Mesenchymal stem cell (in vitro differentiated cells and primary cell): Measurements from ENCODE around the gene CTDSP2.

ENCODE experiments used
- DNase-seq: peaks from one replicate; pipeline ENCODE4 v3.0.0-alpha.2; 2013
- H2AFZ ChIP-seq: one replicate; pipeline ENCODE4 v1.6.1; 2013; ENCODE audit warnings: low read depth, mild to moderate bottlenecking, control low read depth, inconsistent platforms, low read length, moderate library complexity
- H2AK5ac ChIP-seq: 2 replicates; pipeline ENCODE4 v1.6.1; 2013; ENCODE audit warnings: low read length, moderate library complexity, mild to moderate bottlenecking, inconsistent platforms; ENCODE audit not compliant: severe bottlenecking
- H2BK120ac ChIP-seq: one replicate; pipeline ENCODE4 v1.6.1; 2013; ENCODE audit warnings: low read depth, mild to moderate bottlenecking, inconsistent platforms, low read length, moderate library complexity
- H2BK12ac ChIP-seq, 2 experiments: one replicate each; pipeline ENCODE4 v1.6.1; 2013; ENCODE audit warnings: inconsistent platforms in 2 of 2, low read length in 2 of 2, mild to moderate bottlenecking in 2 of 2, moderate library complexity in 2 of 2, control low read depth in 1 of 2
- H2BK15ac ChIP-seq: one replicate; pipeline ENCODE4 v1.6.1; 2013; ENCODE audit warnings: mild to moderate bottlenecking, low read depth, inconsistent platforms; ENCODE audit not compliant: poor library complexity, severe bottlenecking
- H2BK5ac ChIP-seq: 2 replicates; pipeline ENCODE4 v1.6.1; 2013; ENCODE audit warnings: low read depth, mild to moderate bottlenecking, low read length, control low read depth, inconsistent platforms; ENCODE audit not compliant: poor library complexity, severe bottlenecking
- H3K14ac ChIP-seq, 2 experiments: one replicate each; pipeline ENCODE4 v1.6.1; 2013; ENCODE audit warnings: inconsistent platforms in 2 of 2, low read length in 2 of 2, control low read depth in 1 of 2, mild to moderate bottlenecking in 1 of 2, moderate library complexity in 1 of 2
- H3K18ac ChIP-seq, 2 experiments: one replicate each; pipeline ENCODE4 v1.6.1; 2013; ENCODE audit warnings: inconsistent platforms in 2 of 2, low read length in 2 of 2, control low read depth in 1 of 2, low read depth in 1 of 2, mild to moderate bottlenecking in 1 of 2
- H3K23ac ChIP-seq, 2 experiments: one replicate each; pipeline ENCODE4 v1.6.1; 2013; ENCODE audit warnings: inconsistent platforms in 2 of 2, low read length in 2 of 2, mild to moderate bottlenecking in 2 of 2, moderate library complexity in 2 of 2, control low read depth in 1 of 2
- H3K27ac ChIP-seq: 2 replicates; pipeline ENCODE4 v1.5.1; 2013; ENCODE audit warnings: mild to moderate bottlenecking, moderate library complexity, low read length, control low read depth, inconsistent platforms; ENCODE audit not compliant: poor library complexity, severe bottlenecking
- H3K27me3 ChIP-seq, 2 experiments: 2 replicates each; pipeline versions ENCODE4 v1.6.1 to v1.7.0; 2013; ENCODE audit warnings: low read length in 2 of 2, mild to moderate bottlenecking in 2 of 2, moderate library complexity in 2 of 2, control low read depth in 1 of 2, inconsistent platforms in 1 of 2; ENCODE audit not compliant: control insufficient read depth in 1 of 2, insufficient read depth in 1 of 2
- H3K36me3 ChIP-seq, 2 experiments: 2 replicates each; pipeline versions ENCODE4 v1.6.1 to v1.7.0; 2013; ENCODE audit warnings: low read length in 2 of 2, control low read depth in 1 of 2, inconsistent platforms in 1 of 2, low read depth in 1 of 2, mild to moderate bottlenecking in 1 of 2; ENCODE audit not compliant: insufficient read depth in 2 of 2, control insufficient read depth in 1 of 2
- H3K4ac ChIP-seq, 2 experiments: one replicate each; pipeline ENCODE4 v1.6.1; 2013; ENCODE audit warnings: inconsistent platforms in 2 of 2, low read length in 2 of 2, mild to moderate bottlenecking in 2 of 2, moderate library complexity in 2 of 2, control low read depth in 1 of 2, low read depth in 1 of 2
- H3K4me1 ChIP-seq: 2 replicates; pipeline ENCODE4 v1.6.1; 2013; ENCODE audit warnings: low read depth, low read length, control low read depth; ENCODE audit not compliant: control insufficient read depth, insufficient read depth
- H3K4me2 ChIP-seq: 2 replicates; pipeline ENCODE4 v1.6.1; 2013; ENCODE audit warnings: low read length, mild to moderate bottlenecking, inconsistent platforms; ENCODE audit not compliant: poor library complexity, severe bottlenecking
- H3K4me3 ChIP-seq, 2 experiments: 2 replicates each; pipeline versions ENCODE4 v1.5.1 to v1.7.0; 2013; ENCODE audit warnings: low read length in 2 of 2, mild to moderate bottlenecking in 2 of 2, control low read depth in 1 of 2, low read depth in 1 of 2; ENCODE audit not compliant: insufficient read depth in 1 of 2
- H3K79me1 ChIP-seq: replicated peaks from 2 replicates; pipeline ENCODE4 v1.6.1; 2013; ENCODE audit warnings: mild to moderate bottlenecking, control low read depth, low read length, inconsistent platforms; ENCODE audit not compliant: poor library complexity, severe bottlenecking
- H3K9ac ChIP-seq: 2 replicates; pipeline ENCODE4 v1.7.0; 2013; ENCODE audit warnings: mild to moderate bottlenecking, low read length, moderate library complexity
- H3K9me3 ChIP-seq: 2 replicates; pipeline ENCODE4 v1.7.0; 2013; ENCODE audit warnings: mild to moderate bottlenecking, low read length; ENCODE audit not compliant: control insufficient read depth
- H4K8ac ChIP-seq: one replicate; pipeline ENCODE4 v1.6.1; 2013; ENCODE audit warnings: inconsistent platforms, mild to moderate bottlenecking, low read length, moderate library complexity
- H4K91ac ChIP-seq: one replicate; pipeline ENCODE4 v1.6.1; 2013; ENCODE audit warnings: mild to moderate bottlenecking, low read length, inconsistent platforms
- WGBS: methylation state at CpG from one replicate; pipeline ENCODE4 v1.1.7; 2013; ENCODE audit warnings: mixed read lengths; 5-methylcytosine and 5-hydroxymethylcytosine counted together

CTDSP2 gene

DNA sequence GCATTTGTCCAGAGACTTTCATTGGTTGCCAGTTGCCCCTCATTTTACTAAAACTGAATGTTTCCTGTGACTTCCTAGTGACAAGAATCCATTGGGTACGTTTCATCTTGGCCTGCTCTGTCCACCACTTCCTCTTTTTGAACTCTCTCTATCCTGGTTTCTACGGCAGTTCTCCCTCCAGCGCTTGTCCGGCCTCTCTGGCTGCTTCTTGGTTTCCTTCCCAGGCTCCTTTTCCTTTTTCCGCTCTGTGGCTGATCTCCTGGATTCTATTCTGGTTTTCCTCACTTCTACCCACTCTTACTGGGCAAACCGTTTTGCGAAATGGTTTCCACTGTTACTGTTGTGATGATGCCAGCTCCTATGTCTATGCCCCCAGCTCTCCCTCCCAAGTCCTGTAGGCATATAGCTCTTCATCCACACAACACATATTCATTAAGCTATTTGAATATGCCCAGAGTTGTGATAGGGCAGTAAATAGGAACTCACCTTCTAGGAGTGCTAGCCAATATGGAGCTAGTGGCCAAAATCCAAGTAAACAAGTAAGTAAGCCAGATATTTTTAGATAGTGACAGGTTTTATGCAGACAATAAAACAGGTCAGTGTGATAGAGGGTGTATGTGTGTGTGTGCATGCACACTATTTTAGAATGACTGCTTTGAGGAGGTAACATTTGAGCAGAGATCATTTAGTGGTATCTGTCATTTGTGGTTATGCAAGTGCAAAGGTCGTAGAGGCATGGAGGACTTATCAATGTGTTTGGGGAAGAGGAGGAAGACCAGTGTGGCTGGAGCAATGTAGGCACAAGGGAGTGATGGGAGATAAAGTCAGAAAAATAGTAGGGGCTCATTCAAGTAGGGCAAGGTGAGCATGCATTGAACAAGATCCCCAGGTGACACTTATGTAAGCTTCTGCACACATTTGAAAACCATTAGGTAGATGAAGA, 27.9 kb upstream of the CTDSP2 start:
- H4K91ac ChIP-seq, result peak overlapping the region; percentile 41

DNA sequence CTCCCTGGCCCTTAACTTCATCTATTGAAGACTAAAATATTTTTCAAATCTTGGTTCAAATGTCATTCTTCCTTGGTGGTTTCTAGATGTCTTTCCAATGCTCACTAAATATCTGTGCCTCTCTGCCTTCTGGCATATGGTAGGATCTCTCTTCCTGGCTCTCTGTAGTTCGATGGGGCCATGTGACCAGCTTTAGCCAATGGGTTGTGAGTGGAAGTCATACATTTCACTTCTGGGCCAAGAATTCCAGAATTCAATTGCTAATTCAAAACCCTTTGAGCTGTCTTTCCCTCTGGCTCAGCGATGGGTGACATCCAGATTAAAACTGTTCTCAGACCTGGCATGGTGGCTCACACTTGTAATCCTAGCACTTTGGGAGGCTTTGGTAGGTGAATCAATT, 25.8 kb upstream of the CTDSP2 start:
- Histone ChIP-seq H2AK5ac (no peak overlapping the region), H3K9me3 (no peaks in the 10 kb centered on the region), H3K18ac (no peak overlapping the region), H3K4ac (no peak overlapping the region), H3K9ac (no peak overlapping the region), H3K79me1 (no peaks in the 10 kb centered on the region), H3K27me3 (no peaks in the 10 kb centered on the region), H2BK12ac (no peak overlapping the region), H2BK120ac (no peak overlapping the region), H2BK5ac (no peak overlapping the region), H2BK15ac (no peak overlapping the region), H3K4me1 (peaks cover 2% of the 10 kb centered on the region), H3K23ac (no peak overlapping the region), H3K14ac (no peak overlapping the region), H2AFZ (no peak overlapping the region), H3K4me2 (no peak overlapping the region), H3K4me3 (no peak overlapping the region), H3K36me3 (no peaks in the 10 kb centered on the region), H4K91ac (no peak overlapping the region), H3K27ac (no peak overlapping the region), H4K8ac (no peak overlapping the region)
- no peak for DNase-seq
- WGBS, result 71% methylated on average over 2 of the region's 2 CpGs

More for the DNA sequence above, 27.9 kb upstream of the CTDSP2 start:
- Histone ChIP-seq H2AK5ac (no peak overlapping the region), H3K4me2 (no peak overlapping the region), H3K4ac (no peak overlapping the region), H3K14ac (no peak overlapping the region), H2BK12ac (no peak overlapping the region), H3K18ac (no peak overlapping the region), H3K9me3 (no peaks in the 10 kb centered on the region), H2BK5ac (no peak overlapping the region), H3K27me3 (no peaks in the 10 kb centered on the region), H2AFZ (no peak overlapping the region), H3K23ac (no peak overlapping the region), H3K27ac (no peak overlapping the region), H3K4me1 (peaks cover 2% of the 10 kb centered on the region), H4K8ac (no peak overlapping the region), H3K4me3 (no peak overlapping the region), H3K79me1 (no peaks in the 10 kb centered on the region), H2BK120ac (no peak overlapping the region), H3K36me3 (no peaks in the 10 kb centered on the region), H2BK15ac (no peak overlapping the region), H3K9ac (no peak overlapping the region)
- 89% methylated on average over 8 of the region's 8 CpGs for WGBS
- no peak for DNase-seq

DNA sequence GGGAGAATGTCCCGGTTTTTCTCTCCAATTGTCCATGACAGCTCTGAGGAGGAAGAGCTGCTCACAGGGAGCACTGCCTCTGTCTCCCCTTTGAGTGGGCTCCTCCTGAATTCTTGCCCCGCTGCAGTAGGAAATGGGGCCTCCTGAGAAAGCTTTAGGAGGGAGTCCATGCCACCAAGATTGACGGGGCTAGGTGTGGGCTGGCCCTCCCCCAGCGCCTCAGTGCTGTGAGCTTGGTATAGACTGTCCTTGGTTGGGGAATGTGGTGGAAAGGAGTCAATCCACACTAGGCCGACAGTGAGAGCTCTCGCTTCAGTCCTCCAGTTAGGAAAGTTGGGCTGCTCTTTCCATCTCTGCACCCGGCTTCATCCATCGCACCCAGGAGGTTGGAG, 23.4 kb upstream of the CTDSP2 start:
- H3K27me3 ChIP-seq, result no peaks in the 10 kb centered on the region
- H4K91ac ChIP-seq, result no peak overlapping the region
- H2BK5ac ChIP-seq, result no peak overlapping the region
- H3K27ac ChIP-seq, result no peak overlapping the region
- peak overlapping the region in 1 of 2 experiments; percentile 5 for H3K18ac ChIP-seq
- no peak overlapping the region for H3K4ac ChIP-seq
- no peak for DNase-seq
- H3K14ac ChIP-seq, result no peak overlapping the region
- H3K4me3 ChIP-seq, result no peak overlapping the region
- peak overlapping the region; percentile 70 for H3K9ac ChIP-seq
- H3K4me1 ChIP-seq, result peaks cover 2% of the 10 kb centered on the region
- no peak overlapping the region for H2AK5ac ChIP-seq
- H2BK120ac ChIP-seq, result peak overlapping the region; percentile 11
- H4K8ac ChIP-seq, result no peak overlapping the region
- peak overlapping the region in 1 of 2 experiments; percentile 2 for H2BK12ac ChIP-seq
- H3K36me3 ChIP-seq, result no peaks in the 10 kb centered on the region
- no peak overlapping the region for H3K23ac ChIP-seq
- no peaks in the 10 kb centered on the region for H3K79me1 ChIP-seq
- H2BK15ac ChIP-seq, result no peak overlapping the region
- H3K4me2 ChIP-seq, result no peak overlapping the region
- no peaks in the 10 kb centered on the region for H3K9me3 ChIP-seq
- no peak overlapping the region for H2AFZ ChIP-seq
- WGBS, result 97% methylated on average over 8 of the region's 8 CpGs

DNA sequence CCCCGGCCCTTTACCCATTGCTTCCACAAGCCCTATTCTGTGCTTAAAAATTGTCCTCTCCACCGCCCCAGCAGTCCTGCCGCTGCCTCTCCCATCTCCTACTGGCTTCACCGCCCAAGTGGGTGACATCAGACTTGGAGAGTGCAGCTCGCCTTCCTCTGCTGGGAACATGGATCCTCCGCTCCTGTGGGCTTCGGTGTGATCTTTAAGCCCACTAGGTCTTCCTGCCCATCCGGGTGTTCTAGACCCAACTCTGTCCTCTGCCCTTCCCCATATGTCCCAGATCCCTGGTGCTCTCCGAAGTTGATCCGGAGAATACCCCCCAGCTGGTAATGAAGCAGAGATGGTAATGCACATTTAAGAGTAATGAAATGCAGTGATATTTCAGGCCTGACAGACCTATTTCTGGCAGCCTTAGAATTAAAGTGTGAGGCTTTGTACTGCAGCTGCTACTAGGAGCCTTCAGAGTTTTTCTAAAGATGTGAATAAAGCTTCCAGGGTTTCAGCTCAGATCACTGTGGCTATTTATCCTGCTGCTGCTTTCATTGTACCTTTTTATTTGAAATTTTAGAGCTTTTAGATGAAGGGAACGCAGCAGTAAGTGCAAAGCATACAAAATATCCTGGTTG, 22.9 kb upstream of the CTDSP2 start:
- Histone ChIP-seq H2BK5ac (no peak overlapping the region), H2AK5ac (no peak overlapping the region), H4K91ac (peak overlapping the region; percentile 30), H3K23ac (peak overlapping the region in 1 of 2 experiments; percentile 37), H3K9ac (peak overlapping the region; percentile 70), H3K14ac (no peak overlapping the region), H3K4me1 (peaks cover 3% of the 10 kb centered on the region), H2BK120ac (peak overlapping the region; percentile 11), H3K36me3 (no peaks in the 10 kb centered on the region), H3K9me3 (no peaks in the 10 kb centered on the region), H3K79me1 (no peaks in the 10 kb centered on the region), H2AFZ (no peak overlapping the region), H3K4me2 (no peak overlapping the region), H3K18ac (peak overlapping the region; percentile 26 to 81), H2BK15ac (no peak overlapping the region), H3K4me3 (peak overlapping the region in 1 of 2 experiments; percentile 46), H3K4ac (peak overlapping the region in 1 of 2 experiments; percentile 9), H3K27ac (no peak overlapping the region), H3K27me3 (no peaks in the 10 kb centered on the region), H4K8ac (peak overlapping the region; percentile 21), H2BK12ac (peak overlapping the region; percentile 4 to 94)
- no peak for DNase-seq
- 91% methylated on average over 10 of the region's 11 CpGs for WGBS
